Loucy (cell line): ENCODE measurements around the gene RNLS.

ENCODE experiments used
- H2AFZ ChIP-seq: fragments of 200-600 bp; sonication (generic); 2 replicates; pipeline ENCODE4 v1.6.0; 2016; ENCODE audit warnings: antibody characterized with exemption, mild to moderate bottlenecking, low read length, moderate library complexity
- H3F3A ChIP-seq: fragments of 200-600 bp; 2 replicates; pipeline ENCODE4 v1.6.0; 2016; ENCODE audit warnings: antibody characterized with exemption, low read depth, mild to moderate bottlenecking
- H3K27me3 ChIP-seq: fragments of 200-600 bp; sonication (generic); 2 replicates; pipeline ENCODE4 v1.6.1; 2014; ENCODE audit warnings: low read length, mild to moderate bottlenecking; ENCODE audit not compliant: insufficient read depth, poor library complexity, severe bottlenecking
- H3K36me3 ChIP-seq: fragments of 200-600 bp; sonication (generic); 2 replicates; pipeline ENCODE4 v1.6.1; 2016; ENCODE audit warnings: low read length; ENCODE audit not compliant: insufficient read depth
- H3K4me1 ChIP-seq: fragments of 200-600 bp; sonication (generic); 2 replicates; pipeline ENCODE4 v1.5.1; 2014; ENCODE audit warnings: low read length, mild to moderate bottlenecking; ENCODE audit not compliant: insufficient read depth, poor library complexity, severe bottlenecking
- H3K4me2 ChIP-seq: fragments of 200-600 bp; sonication (generic); 2 replicates; pipeline ENCODE4 v1.6.0; 2014; ENCODE audit warnings: antibody characterized with exemption, low read length, low read depth, mild to moderate bottlenecking; ENCODE audit not compliant: poor library complexity, severe bottlenecking
- H3K4me3 ChIP-seq: fragments of 200-600 bp; sonication (generic); 2 replicates; pipeline ENCODE4 v1.5.1; 2014; ENCODE audit warnings: low read length, mild to moderate bottlenecking, mixed read lengths; ENCODE audit not compliant: poor library complexity, severe bottlenecking
- H3K79me2 ChIP-seq: fragments of 200-600 bp; sonication (generic); 2 replicates; pipeline ENCODE4 v1.6.1; 2014; ENCODE audit warnings: low read length; ENCODE audit not compliant: insufficient read depth
- H3K9ac ChIP-seq: fragments of 200-600 bp; sonication (generic); 2 replicates; pipeline ENCODE4 v1.6.0; 2014; ENCODE audit warnings: mild to moderate bottlenecking, low read depth, low read length, moderate library complexity; ENCODE audit not compliant: poor library complexity, severe bottlenecking
- H3K9me2 ChIP-seq: fragments of 200-600 bp; sonication (generic); replicated peaks from 2 replicates; pipeline ENCODE4 v1.6.1; 2016; ENCODE audit warnings: low read depth, low read length, mixed read lengths
- H3K9me3 ChIP-seq: fragments of 200-600 bp; sonication (generic); 2 replicates; pipeline ENCODE4 v1.6.1; 2014; ENCODE audit warnings: mild to moderate bottlenecking, antibody characterized with exemption, low read length, low read depth; ENCODE audit not compliant: insufficient read depth
- H4K20me1 ChIP-seq: fragments of 200-600 bp; sonication (generic); 2 replicates; pipeline ENCODE4 v1.6.0; 2014; ENCODE audit warnings: antibody characterized with exemption, low read length, mild to moderate bottlenecking; ENCODE audit not compliant: insufficient read depth, poor library complexity, severe bottlenecking
- EZH2phosphoT487 ChIP-seq: fragments of 200-600 bp; IDR thresholded peaks from 2 replicates; pipeline ENCODE4 v1.6.1; 2018; ENCODE audit warnings: antibody characterized with exemption, mild to moderate bottlenecking, moderate library complexity, borderline replicate concordance
- TF ChIP-seq, protein P1 (sequence below): fragments of 200-600 bp; sonication (generic); conservative IDR thresholded peaks from 2 replicates; pipeline ENCODE4 v1.5.1; 2014; ENCODE audit warnings: mild to moderate bottlenecking, antibody characterized with exemption, low read length

RNLS gene

DNA sequence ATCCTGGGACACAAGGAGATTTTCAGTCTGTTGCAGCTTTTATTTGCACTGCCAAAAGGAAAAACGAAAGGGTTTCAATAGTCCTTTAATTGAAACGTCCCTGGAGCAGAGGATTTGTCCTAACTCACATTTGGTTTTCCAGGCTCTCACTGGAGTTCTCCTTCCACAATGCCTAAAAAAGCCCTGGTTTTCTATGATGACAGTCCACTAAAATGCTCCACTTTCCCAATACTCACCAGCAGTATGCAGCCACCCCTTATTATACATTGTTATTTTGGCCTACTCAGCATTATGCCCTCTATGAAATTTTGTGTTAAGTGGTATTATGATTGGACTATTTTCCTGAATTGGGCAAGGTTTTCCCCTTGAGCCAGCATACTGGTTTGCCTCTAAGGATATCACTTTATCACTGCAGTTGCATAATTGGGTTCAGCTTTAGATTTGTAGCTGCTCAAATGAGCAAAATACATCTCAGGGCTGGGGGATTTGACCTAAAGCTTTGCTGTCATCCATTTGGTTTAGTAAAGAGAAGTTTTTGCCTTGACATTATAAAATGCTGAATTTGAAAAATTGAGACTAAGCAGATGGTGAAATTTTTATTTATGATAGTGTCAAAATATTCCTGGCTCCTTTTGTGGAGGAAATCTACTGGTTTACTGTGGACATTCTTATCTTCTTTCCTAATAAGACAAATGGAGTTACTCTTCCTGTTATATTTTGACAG is 239.2 kb downstream of the RNLS start:
- Histone ChIP-seq H3K9ac (no peak overlapping the region), H3K79me2 (no peaks in the 10 kb centered on the region), H3K9me2 (no peaks in the 10 kb centered on the region), H3F3A (peaks cover 7% of the 10 kb centered on the region; the same call in 1 of the 2 replicates), H2AFZ (no peak overlapping the region), H3K4me2 (no peak overlapping the region), H3K4me3 (no peak overlapping the region), H4K20me1 (no peaks in the 10 kb centered on the region), H3K36me3 (peaks cover 4% of the 10 kb centered on the region; the same call in 1 of the 2 replicates), H3K4me1 (peaks cover 72% of the 10 kb centered on the region), H3K9me3 (no peaks in the 10 kb centered on the region), H3K27me3 (no peaks in the 10 kb centered on the region)
- no peak for TF ChIP-seq EZH2phosphoT487
- TF ChIP-seq, protein P1, sequence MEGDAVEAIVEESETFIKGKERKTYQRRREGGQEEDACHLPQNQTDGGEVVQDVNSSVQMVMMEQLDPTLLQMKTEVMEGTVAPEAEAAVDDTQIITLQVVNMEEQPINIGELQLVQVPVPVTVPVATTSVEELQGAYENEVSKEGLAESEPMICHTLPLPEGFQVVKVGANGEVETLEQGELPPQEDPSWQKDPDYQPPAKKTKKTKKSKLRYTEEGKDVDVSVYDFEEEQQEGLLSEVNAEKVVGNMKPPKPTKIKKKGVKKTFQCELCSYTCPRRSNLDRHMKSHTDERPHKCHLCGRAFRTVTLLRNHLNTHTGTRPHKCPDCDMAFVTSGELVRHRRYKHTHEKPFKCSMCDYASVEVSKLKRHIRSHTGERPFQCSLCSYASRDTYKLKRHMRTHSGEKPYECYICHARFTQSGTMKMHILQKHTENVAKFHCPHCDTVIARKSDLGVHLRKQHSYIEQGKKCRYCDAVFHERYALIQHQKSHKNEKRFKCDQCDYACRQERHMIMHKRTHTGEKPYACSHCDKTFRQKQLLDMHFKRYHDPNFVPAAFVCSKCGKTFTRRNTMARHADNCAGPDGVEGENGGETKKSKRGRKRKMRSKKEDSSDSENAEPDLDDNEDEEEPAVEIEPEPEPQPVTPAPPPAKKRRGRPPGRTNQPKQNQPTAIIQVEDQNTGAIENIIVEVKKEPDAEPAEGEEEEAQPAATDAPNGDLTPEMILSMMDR: no peak

GRCh38 chr10:88342733-88343310 is 240.3 kb downstream of the RNLS start:
- Histone ChIP-seq H3K27me3 (no peaks in the 10 kb centered on the region), H4K20me1 (no peaks in the 10 kb centered on the region), H3K79me2 (no peaks in the 10 kb centered on the region)

DNA sequence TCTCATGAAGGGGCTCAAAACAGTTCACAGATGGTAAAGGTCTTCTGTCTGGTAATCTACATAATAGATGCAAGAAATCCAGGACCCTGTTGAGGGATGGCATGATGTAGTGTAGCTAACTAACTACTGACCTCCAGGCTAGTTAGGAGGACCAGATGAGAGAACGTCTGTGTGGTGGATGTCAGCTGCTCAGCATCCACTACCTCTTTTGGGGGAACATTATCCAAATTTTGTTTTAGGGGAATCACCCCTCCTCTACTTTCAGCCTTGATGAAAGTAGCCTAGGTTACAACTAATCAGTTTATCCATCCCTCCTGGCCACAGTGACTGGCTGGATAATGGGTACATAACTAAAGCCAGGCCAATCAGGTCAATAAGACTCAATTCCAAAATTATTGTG is 246.0 kb downstream of the RNLS start:
- Histone ChIP-seq H2AFZ (no peak overlapping the region), H3K4me3 (no peak overlapping the region), H3K4me1 (peaks cover 31% of the 10 kb centered on the region), H3K27me3 (no peaks in the 10 kb centered on the region), H3K9ac (no peak overlapping the region), H3K9me3 (no peaks in the 10 kb centered on the region), H3K4me2 (no peak overlapping the region), H3F3A (peaks cover 4% of the 10 kb centered on the region; the same call in 1 of the 2 replicates), H4K20me1 (no peaks in the 10 kb centered on the region), H3K9me2 (no peaks in the 10 kb centered on the region), H3K36me3 (peaks cover 4% of the 10 kb centered on the region; the same call in 1 of the 2 replicates), H3K79me2 (no peaks in the 10 kb centered on the region)
- TF ChIP-seq EZH2phosphoT487: no peak
- TF ChIP-seq, protein P1: no peak

More at GRCh38 chr10:88342733-88343310, 240.3 kb downstream of the RNLS start:
- TF ChIP-seq, protein P1: no peak
- TF ChIP-seq EZH2phosphoT487: no peak
- Histone ChIP-seq H2AFZ (no peak overlapping the region), H3K4me2 (no peak overlapping the region), H3F3A (peaks cover 7% of the 10 kb centered on the region; the same call in 1 of the 2 replicates), H3K9ac (no peak overlapping the region), H3K9me2 (no peaks in the 10 kb centered on the region), H3K9me3 (no peaks in the 10 kb centered on the region), H3K4me1 (peaks cover 61% of the 10 kb centered on the region), H3K4me3 (no peak overlapping the region), H3K36me3 (peaks cover 4% of the 10 kb centered on the region; the same call in 1 of the 2 replicates)
